ENCODE data around the gene PAK6.
A peak's percentile ranks its signal among the peaks of the same experiment; 100 is the strongest.

Gene PAK6

DNA sequence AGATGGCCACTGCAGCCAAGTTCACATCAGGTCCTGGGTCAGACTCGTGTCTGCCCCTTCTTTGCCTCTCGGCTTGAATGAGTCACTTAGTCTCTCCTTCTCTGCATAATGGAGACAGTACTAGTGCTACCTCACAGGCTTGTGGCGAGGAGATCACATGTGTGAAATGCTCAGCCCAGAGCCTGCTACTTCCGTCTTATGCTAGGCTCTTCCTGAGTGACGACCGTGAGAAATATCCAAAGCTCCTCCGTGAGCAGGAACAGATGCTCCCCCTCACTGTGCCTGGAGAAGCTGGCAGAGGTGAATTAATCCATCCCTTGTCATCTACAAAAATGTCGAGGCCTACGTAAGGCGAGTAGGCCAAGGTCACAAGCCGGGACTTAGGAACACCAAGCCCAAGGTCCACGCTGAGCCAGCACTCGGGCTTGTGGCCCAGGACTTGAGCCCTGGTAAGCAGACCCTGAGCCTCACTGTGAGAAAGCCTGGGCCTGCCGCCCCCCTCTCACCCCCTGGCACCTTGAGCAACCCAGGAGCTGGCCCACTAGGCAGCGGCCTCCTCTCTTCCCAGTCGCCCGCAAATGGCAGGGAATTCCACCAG lies 17.9 kb downstream of the PAK6 start:
- peak; percentile 49 for DNase-seq

DNA sequence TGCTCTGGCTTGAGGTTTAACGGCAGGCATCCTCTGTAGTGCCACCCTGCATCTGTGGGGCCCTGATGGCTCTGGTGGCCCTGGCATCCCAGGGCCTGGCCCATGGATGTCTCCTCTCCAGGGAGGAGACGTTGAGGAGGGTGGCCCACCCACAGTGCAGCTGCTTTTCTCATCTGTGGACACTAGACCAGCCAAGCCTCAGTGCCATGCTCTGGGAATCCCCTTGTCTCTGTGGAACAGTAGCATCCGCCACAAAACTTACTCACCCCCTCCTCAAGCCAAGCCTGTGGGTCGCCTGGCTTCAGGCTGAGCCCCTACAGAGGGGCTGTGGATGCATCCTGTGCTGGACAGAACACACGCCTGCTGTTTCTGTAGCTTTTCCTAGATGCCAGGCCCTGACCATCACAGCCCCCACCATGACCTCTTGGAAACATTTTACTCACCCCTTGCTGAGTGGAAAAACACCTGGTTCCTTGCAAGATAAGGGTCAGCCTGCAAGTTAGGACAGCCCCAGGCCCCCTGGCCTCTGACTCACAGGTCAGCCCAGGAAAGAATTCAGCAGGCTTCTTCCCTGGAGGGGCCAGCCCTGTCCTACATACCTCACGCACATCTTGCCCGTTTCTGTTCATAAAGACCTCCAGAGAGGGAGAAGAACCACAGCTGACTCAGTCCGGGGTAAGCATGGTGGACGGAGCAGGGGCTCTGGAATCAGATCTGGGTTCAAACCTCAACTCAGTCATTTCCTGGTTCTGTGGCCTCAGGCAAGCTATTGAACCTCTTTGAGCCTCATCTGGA lies 19.0 kb downstream of the PAK6 start:
- no peak for DNase-seq

DNA sequence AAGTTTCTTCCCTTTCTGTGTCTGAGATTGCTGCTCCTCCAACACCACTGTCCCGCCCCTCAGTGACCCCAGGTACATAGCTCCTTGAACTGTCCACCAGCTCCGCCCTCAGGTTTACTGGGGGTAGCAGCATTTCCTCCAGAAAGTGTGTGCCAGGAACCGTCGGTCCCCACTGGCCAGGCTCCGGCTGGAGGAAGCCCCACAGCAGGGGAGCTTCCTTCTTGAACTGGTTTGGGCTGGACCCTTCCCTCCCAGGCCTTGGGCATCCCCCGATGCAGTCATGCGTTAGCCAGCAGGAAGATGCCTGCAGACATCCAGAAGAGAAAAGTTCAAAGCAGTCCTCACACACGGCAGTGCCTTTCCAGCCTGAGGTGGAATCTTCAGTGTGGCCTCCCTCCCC lies 19.7 kb downstream of the PAK6 start:
- DNase-seq = no peak

DNA sequence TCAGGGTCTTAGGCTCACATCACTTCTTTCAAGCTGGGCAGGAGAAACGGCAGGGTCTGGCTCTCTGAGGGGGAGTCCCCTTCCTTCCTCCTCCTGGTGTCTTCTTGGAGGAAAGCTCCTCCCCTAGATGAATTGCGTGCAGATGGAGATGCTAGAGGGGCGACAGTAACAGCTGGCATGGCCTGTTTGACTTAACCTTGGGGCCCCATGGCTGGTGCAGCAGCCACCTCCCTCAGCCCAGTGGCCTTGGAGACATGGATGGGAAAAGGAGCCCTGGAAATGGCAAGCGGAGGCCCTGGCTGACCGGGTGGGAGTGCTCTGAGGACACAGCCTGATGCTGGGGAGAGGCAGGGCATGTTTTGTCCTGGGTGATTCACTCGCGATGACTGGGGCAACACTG lies 20.2 kb downstream of the PAK6 start:
- DNase-seq = no peak

DNA sequence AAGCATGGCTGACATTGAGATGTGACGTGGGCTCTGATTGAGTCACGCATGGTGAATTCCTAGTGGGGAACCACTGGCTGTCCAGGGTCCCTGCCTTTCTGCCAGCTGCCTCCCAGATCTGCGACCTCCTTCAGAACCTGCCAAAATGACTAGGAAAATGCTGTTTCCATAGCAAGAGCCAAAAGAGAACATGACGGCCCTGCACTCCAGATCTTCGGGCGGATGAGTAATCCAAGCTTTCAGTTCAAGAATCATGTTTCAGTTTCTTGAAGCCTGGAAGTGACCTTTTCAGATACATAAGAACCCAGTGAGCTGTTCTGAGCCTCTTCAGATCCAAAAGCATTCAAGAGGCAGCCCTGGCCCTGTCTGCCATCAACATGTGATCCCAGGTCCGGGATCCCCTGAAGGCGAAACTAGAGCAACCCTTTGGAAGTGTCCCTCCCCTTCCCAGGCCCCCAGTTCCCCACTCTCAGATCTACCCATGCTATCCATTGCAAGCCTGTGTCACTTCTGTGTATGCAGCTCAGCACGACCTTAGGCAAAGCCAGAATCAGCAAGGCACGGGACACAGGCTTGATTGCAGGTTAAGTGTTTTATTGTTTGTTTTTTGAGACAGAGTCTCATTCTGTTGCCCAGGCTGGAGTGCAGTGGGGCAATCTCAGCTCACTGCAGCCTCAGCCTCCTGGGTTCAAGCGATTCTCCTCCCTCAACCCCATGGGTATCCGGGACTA lies 24.3 kb downstream of the PAK6 start:
- DNase-seq = no peak

DNA sequence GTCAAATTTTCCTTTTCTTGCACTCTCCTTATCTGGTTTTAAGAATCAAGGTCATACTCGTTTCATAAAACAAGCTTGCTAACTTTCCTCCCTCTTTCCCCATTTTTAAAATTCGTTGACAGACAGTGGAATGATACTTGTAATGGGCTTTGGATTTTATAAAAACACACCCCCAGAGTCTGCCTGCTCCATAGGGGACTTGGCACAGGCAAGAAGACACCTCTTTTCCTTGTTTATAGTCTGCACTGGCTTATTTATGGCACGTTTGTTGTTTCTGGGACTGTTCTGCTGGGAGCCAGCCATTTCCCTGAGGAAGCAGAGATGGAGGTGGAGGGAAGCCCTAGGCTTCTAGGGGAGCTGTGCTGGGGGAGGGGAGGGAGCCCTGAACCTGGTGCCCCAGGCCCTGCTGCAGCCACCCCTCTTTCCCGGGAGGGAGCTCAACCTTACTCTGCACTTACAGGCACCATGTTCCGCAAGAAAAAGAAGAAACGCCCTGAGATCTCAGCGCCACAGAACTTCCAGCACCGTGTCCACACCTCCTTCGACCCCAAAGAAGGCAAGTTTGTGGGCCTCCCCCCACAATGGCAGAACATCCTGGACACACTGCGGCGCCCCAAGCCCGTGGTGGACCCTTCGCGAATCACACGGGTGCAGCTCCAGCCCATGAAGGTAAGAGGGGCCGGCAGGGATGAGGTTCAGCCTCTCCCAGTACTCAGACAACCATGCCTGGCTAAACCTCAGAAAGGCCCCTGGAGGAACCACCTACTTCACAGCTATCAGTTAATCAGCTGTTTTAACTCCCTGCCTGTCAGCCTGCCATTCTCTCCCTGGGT lies 25.7 kb downstream of the PAK6 start:
- DNase-seq = no peak

DNA sequence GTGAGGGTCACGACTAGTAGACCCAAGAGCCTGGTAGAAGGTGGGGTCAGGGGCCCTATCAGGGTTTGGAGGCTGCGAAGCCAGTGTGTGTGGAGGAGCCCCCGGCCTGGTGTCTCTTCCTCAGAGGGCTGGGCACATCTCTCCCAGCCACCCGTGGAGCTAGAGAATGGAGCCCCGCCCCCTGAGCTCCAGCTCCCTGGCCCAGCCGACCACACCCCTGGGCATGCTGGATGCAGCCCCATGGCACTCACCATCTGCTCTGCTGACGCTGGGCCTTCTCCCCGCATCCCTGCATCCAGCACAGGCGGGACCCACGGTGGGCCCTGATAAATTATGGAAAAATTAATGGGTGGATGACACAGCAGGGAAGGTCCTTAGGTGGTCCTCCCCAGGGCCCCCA lies 26.5 kb downstream of the PAK6 start:
- no peak for DNase-seq

DNA sequence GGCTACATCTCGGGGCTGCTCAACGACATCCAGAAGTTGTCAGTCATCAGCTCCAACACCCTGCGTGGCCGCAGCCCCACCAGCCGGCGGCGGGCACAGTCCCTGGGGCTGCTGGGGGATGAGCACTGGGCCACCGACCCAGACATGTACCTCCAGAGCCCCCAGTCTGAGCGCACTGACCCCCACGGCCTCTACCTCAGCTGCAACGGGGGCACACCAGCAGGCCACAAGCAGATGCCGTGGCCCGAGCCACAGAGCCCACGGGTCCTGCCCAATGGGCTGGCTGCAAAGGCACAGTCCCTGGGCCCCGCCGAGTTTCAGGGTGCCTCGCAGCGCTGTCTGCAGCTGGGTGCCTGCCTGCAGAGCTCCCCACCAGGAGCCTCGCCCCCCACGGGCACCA lies 27.0 kb downstream of the PAK6 start:
- no peak for DNase-seq

DNA sequence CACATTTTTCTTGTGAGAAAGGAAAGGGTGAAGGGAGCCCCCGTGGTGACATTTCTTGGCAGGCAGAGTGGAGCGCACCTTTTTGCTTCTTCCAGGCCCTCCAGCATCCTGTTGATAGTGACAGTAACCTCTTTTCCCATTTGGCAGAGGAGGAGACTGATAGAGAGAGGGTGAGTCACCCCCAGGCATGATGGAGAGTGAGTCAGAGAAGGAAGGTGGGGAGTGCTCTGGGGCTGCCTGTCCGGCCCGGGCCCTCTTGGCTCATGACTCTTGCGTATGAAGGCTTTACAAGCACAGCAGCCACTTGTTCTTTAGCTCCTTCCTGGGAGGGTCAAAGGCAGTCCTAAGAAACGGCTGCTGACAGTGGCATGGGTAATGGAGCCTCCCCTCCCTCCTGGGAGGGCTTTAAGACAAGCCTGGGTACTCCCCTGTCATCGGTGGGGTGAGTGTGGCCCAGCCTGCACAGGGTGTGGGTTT lies 28.0 kb downstream of the PAK6 start:
- no peak for DNase-seq

DNA sequence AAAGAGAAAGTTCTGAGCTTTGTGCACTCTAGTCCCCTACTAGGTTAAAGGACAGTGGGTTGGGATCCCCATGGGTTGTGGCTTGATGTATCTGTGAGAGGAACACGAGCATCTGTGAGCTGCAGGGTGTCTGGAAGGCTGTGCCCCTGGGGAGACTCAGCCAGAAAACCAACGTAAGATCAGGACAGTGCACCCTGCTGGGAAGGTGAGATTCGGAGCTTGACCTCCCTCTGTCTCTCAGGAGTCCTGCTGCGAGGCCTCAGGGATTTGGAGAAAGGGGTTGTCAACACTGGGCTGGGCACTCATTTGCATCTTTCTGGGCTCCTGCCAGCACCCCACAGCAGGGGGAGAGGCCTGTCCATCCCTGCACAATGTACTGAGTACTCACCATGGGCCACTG lies 28.8 kb downstream of the PAK6 start:
- DNase-seq = no peak

DNA sequence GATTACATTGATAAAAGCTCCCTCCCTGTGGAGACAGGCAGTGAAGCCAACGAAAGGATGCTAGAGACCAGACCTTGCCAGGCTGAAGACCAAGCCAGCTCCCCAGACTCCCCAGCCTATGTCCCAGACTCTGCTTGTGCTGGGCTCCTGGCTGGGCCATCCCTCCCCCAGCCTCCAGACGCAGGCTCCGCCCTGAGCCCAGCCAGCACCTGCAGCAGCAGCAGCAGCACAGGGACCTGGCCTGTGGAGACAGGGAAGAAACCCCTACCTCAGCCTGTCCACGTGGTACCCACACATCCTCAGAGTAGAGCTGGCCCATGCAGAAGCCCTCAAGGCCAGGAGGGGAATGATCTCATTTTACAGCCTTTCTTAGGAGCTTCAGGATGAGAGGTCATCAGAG lies 30.7 kb downstream of the PAK6 start:
- no peak for DNase-seq

DNA sequence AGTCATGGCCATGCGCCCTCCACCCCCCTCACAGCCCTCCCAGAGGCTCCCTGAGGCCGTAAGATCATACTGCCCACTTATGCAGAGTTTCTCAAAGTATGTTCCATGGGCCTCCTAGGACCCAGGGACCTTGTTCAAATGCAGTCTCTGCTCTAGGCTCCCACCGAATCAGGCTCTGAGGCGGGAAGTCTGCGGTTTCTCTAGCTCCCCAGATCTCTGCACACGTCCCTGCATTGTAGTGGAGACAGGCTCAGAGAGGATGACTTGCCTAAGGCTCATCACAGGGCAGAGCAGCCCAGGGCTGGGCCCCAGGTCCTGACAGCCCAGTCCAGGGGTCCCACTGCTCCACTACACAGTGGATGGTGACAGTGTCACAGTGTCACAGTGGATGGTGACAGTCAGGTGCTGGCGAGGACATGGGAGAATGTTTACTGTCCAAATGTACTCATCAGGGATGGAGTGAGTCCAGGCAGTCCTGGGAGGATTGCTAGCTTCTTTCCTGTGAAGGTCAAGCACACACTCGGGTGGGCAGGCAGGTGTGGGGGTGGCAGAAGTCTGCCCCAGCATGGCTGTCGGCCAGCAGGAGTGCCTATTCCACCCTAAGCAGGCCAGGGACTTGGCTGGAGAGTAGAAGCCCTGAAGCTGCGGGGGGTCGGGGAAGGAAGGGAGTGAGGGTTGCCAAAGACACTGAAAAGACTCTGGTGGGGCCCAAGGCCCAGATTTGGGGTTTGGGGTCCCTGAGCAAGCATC lies 31.6 kb downstream of the PAK6 start:
- DNase-seq = no peak

DNA sequence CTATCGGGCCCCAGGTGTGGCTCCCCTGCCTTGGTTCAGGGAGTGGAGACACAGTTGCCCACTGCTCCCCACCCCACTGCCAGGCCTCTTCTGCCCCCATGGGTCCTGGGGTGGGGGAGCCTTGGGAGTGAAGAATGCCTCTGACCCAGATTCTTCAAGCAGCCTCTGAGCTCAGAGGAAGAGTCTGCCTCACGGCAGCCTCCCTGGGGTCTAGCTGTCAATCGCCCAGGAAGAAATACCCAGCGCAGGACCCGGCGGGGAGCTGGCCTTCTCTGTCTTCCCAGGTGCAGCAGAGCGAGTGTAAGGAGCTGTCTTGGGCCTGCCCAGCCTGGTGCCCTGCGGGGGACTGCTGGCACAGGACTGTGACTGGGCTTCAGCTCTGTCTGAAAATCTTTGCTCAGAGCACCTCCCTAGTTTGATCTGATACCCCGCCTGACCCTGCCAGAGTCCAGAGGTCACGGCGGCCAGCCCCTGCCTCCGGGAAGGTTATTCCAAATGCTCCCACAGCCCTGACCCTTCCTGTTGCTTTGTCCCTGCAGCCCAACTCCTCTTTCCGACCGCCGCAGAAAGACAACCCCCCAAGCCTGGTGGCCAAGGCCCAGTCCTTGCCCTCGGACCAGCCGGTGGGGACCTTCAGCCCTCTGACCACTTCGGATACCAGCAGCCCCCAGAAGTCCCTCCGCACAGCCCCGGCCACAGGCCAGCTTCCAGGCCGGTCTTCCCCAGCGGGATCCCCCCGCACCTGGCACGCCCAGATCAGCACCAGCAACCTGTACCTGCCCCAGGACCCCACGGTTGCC lies 33.0 kb downstream of the PAK6 start:
- DNase-seq = no peak

DNA sequence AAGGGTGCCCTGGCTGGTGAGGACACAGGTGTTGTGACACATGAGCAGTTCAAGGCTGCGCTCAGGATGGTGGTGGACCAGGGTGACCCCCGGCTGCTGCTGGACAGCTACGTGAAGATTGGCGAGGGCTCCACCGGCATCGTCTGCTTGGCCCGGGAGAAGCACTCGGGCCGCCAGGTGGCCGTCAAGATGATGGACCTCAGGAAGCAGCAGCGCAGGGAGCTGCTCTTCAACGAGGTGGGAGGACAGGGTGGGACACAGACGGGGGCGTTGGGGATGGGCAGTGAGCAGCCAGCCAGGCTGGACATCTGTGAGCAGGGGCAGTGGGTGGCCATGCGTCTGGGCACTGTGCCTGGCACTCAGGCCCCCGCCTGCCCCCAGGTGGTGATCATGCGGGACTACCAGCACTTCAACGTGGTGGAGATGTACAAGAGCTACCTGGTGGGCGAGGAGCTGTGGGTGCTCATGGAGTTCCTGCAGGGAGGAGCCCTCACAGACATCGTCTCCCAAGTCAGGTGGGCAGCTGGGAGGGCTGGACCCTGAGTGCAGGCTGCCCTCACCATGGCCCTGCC lies 33.7 kb downstream of the PAK6 start:
- DNase-seq = no peak

DNA sequence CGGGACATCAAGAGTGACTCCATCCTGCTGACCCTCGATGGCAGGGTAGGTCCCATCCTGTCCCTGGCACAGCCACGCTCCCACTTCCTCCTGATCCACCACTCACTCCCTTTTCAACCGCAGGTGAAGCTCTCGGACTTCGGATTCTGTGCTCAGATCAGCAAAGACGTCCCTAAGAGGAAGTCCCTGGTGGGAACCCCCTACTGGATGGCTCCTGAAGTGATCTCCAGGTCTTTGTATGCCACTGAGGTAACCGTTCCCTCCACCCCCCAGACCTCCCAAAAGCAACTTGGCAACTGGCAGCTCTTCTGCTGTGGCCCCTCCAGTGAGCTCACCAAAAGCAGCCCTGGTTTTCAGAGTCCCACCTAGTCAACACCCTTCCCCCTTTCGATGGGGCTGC lies 34.6 kb downstream of the PAK6 start:
- no peak for DNase-seq

DNA sequence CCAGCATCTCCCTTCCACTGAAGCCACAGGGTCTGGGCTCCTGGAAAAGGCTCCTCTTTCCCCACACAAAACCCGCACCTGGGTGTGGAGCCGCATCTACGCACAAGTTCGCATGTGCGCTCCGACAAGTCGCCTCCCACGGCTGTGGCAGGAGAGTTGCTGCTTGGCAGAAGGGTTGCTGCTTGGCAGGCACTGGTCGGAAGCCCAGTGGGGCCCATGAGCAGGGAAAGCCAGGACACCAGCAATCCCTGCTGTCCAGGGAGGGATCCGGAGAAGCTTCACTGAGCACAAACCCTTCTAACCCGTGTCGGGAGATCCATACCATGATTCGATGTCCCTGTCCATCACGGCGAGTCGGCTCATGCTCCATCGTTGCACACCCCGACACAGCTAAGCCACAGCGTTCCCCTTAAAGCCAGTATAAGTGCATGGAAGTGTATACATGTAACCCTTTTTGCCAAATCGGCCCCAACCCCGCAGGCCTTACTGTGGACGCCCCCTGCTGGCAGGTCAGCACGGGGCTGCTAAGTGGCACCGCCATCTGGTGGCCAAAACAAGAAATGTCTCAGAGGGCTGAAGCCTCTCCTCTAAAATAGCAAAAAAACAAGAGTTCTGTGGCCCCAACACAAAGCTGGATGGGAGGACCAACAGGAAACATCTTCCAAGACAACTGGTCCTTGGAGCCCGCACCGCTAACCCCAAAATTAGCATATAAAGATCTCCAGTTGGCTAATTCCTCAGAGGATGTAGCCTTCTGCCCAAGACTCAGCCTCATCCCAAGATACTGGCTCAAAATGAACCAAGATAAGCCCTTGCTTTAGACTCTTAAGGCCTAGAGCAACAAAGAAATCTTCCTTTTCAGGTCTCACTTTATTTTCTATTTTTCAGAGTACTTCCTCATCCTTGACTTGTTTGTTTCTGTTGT lies 35.7 kb downstream of the PAK6 start:
- DNase-seq = peak; percentile 89

DNA sequence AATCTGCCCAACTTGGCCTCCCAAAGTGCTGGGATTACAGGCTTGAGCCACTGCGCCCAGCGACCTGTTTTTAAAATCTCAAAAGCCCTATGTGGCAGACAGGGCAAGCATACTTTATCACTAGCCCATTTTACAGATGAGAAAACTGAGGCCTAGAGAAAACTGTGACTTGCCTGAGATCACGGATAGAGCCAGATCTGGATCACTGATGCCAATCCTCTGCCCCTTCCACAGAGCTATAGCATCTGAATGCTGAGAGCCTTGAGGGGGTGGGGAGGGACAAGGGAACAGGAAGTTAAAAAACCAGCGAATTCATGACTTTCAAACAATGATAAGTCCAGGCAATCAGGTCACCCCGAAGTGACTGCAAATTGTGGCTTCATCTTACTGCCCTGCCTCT lies 36.7 kb downstream of the PAK6 start:
- no peak for DNase-seq

DNA sequence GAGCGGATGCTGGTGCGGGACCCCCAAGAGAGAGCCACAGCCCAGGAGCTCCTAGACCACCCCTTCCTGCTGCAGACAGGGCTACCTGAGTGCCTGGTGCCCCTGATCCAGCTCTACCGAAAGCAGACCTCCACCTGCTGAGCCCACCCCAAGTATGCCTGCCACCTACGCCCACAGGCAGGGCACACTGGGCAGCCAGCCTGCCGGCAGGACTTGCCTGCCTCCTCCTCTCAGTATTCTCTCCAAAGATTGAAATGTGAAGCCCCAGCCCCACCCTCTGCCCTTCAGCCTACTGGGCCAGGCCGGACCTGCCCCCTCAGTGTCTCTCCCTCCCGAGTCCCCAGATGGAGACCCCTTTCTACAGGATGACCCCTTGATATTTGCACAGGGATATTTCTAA lies 37.1 kb downstream of the PAK6 start:
- no peak for DNase-seq

DNA sequence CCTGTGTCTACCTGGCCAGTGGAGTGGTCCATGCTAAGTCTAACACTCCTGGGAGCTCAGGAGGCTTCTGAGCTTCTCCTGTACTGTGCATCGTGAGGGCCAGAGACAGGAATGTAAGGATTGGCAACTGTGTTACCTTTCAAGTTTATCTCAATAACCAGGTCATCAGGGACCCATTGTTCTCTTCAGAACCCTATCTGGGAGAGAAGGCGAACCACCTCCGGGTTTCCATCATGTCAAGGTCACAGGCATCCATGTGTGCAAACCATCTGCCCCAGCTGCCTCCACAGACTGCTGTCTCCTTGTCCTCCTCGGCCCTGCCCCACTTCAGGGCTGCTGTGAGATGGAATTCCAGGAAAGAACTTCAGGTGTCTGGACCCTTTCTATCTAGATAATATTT lies 38.1 kb downstream of the PAK6 start:
- no peak for DNase-seq

DNA sequence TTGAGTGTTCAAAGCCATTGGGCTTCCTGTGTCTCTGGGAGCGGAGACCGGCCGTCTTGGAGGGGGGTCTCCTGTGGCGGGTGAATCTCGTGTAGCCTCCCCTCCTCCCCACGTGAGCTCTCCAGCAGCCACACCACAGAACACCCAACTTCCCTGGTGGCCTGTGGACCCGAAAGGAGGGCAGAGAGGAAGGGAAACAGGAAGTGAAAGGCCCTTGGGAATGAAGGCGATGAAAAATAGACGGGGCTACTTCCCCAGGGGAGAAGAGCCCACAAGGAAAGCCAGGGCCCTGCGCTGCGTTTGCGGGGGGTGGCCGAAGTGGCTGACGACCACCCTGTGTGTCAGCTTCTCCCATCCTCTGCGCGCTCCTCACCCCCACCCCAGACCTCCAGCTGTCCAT lies 38.6 kb downstream of the PAK6 start:
- no peak for DNase-seq
